ENCODE results near the gene C10orf105.

Gene C10orf105

GRCh38 chr10:71697938-71698709, 21.5 kb downstream of the C10orf105 start:
- no peak for DNase-seq

GRCh38 chr10:71696628-71697326, 22.8 kb downstream of the C10orf105 start:
- DNase-seq, result peak; percentile 58 to 74

GRCh38 chr10:71695502-71696476, 23.8 kb downstream of the C10orf105 start:
- DNase-seq, result no peak

GRCh38 chr10:71694567-71694968, 25.0 kb downstream of the C10orf105 start:
- DNase-seq, result peak; percentile 97 to 99

- no peak for DNase-seq
Observed at GRCh38 chr10:71694039-71694501, 25.5 kb downstream of the C10orf105 start.

- DNase-seq, result no peak
Observed at GRCh38 chr10:71693377-71693776, 26.2 kb downstream of the C10orf105 start.

GRCh38 chr10:71692598-71693306, 26.8 kb downstream of the C10orf105 start:
- DNase-seq, result no peak

- DNase-seq, result no peak
Observed at GRCh38 chr10:71691405-71691804, 28.2 kb downstream of the C10orf105 start.

GRCh38 chr10:71690094-71690720, 29.4 kb downstream of the C10orf105 start:
- no peak for DNase-seq

- no peak for DNase-seq
Observed at GRCh38 chr10:71688256-71688655, 31.3 kb downstream of the C10orf105 start.

GRCh38 chr10:71687480-71687879, 32.1 kb downstream of the C10orf105 start:
- DNase-seq, result no peak

GRCh38 chr10:71687077-71687476, 32.5 kb downstream of the C10orf105 start:
- no peak for DNase-seq

- DNase-seq, result no peak
Observed at GRCh38 chr10:71685554-71686232, 33.9 kb downstream of the C10orf105 start.

- DNase-seq, result peak; percentile 27 to 54
Observed at GRCh38 chr10:71684356-71685173, 35.0 kb downstream of the C10orf105 start.

- no peak for DNase-seq
Observed at GRCh38 chr10:71683301-71683700, 36.3 kb downstream of the C10orf105 start.

- DNase-seq, result no peak
Observed at GRCh38 chr10:71681977-71682376, 37.6 kb downstream of the C10orf105 start.

- DNase-seq, result no peak
Observed at GRCh38 chr10:71679425-71679824, 40.2 kb downstream of the C10orf105 start.

- peak; percentile 23 to 31 for DNase-seq
Observed at GRCh38 chr10:71678057-71678805, 41.3 kb downstream of the C10orf105 start.

- DNase-seq, result no peak
Observed at GRCh38 chr10:71677261-71677660, 42.3 kb downstream of the C10orf105 start.

Data from Kasumi-1 (cell line).